A549 treated with RU486 at 1 μM for 4 hours (cell line): ENCODE results near the gene PHACTR2. TPM values are rescaled to one million over a fixed set of nuclear protein-coding genes. Genes with fewer than 3 reads are reported as not detected.

ENCODE experiments used
- total RNA-seq: library from RNA; stranded (reverse); fragments of 200-300 nt; extraction: Qiagen RNA extraction; gene quantifications from 5 replicates; pipeline ENCODE4 v1.2.3, GENCODE V29; 2022; ENCODE audit warnings: low read depth

Gene PHACTR2
- total RNA-seq: 2.1 to 4.8 TPM (median 4.0 TPM) in 5 replicates

GRCh38 chr6:143677891-143678791 is at the start of gene PHACTR2:
Gene PHACTR2, plus strand, starts transcription at chr6:143677965. Its CDS starts 199 bp downstream, at chr6:143678164.

GRCh38 chr6:143842902-143843676 is 165.3 kb downstream of the PHACTR2 start, which contains the start of gene LTV1:
Gene LTV1, plus strand, starts transcription at chr6:143843338. Its CDS starts 140 bp downstream, at chr6:143843478.

GRCh38 chr6:143864234-143864633 is 186.5 kb downstream of the PHACTR2 start, which contains the start of gene ZC2HC1B:
Gene ZC2HC1B, plus strand, starts transcription at chr6:143864474. Its CDS starts 66 bp downstream, at chr6:143864540.

Other genes with a start within 250 kb of the PHACTR2 start
- 2.9 to 5.0 TPM (median 4.1 TPM) in 5 replicates for gene ADAT2, start 227.3 kb upstream of the PHACTR2 start, total RNA-seq
- 9.6 to 13.2 TPM (median 11.4 TPM) in 5 replicates for gene PEX3, start 227.2 kb upstream of the PHACTR2 start, total RNA-seq
- 51.8 to 57.1 TPM (median 52.9 TPM) in 5 replicates for gene FUCA2, start 166.2 kb upstream of the PHACTR2 start, total RNA-seq
- 32.2 to 45.8 TPM (median 34.9 TPM) in 5 replicates for gene LTV1, start 165.4 kb downstream of the PHACTR2 start, total RNA-seq
- not detected in 5 replicates for gene ZC2HC1B, start 186.5 kb downstream of the PHACTR2 start, total RNA-seq